ENCODE results near the gene TMEM141.

TMEM141 gene

GRCh38 chr9:136777359-136777758, 13.8 kb upstream of the TMEM141 start:
- no peak for TF ChIP-seq REST (IDR thresholded peaks at IDR 0.05; ENCODE audit: insufficient read depth in 1 of 2, low read depth in 2 of 2, low read length in 2 of 2)

- TF ChIP-seq POLR2AphosphoS5 (IDR thresholded peaks at IDR 0.05; ENCODE audit: low read depth, low read length) (no peak), FOXP2 (optimal IDR thresholded peaks at IDR 0.05; ENCODE audit: borderline replicate concordance, extremely low read depth, extremely low read length, insufficient read depth) (no peak), REST (IDR thresholded peaks at IDR 0.05; ENCODE audit: insufficient read depth in 1 of 2, low read depth in 2 of 2, low read length in 2 of 2) (no peak), SIN3A (IDR thresholded peaks at IDR 0.05; ENCODE audit: borderline replicate concordance, insufficient read depth, low read length) (no peak), TAF1 (IDR thresholded peaks at IDR 0.05; ENCODE audit: borderline replicate concordance, insufficient read depth, low read length) (no peak)
Measured at GRCh38 chr9:136779808-136780207, 11.3 kb upstream of the TMEM141 start.

GRCh38 chr9:136782452-136782851, 8.7 kb upstream of the TMEM141 start:
- no peak for TF ChIP-seq POLR2AphosphoS5 (IDR thresholded peaks at IDR 0.05; ENCODE audit: low read depth, low read length)
- TF ChIP-seq REST (IDR thresholded peaks at IDR 0.05; ENCODE audit: insufficient read depth in 1 of 2, low read depth in 2 of 2, low read length in 2 of 2) = no peak
- TF ChIP-seq FOXP2 (optimal IDR thresholded peaks at IDR 0.05; ENCODE audit: borderline replicate concordance, extremely low read depth, extremely low read length, insufficient read depth) = no peak
- no peak for TF ChIP-seq TAF1 (IDR thresholded peaks at IDR 0.05; ENCODE audit: borderline replicate concordance, insufficient read depth, low read length)
- no peak for TF ChIP-seq SIN3A (IDR thresholded peaks at IDR 0.05; ENCODE audit: borderline replicate concordance, insufficient read depth, low read length)

- no peak for TF ChIP-seq REST (IDR thresholded peaks at IDR 0.05; ENCODE audit: insufficient read depth in 1 of 2, low read depth in 2 of 2, low read length in 2 of 2)
- TF ChIP-seq TAF1 (IDR thresholded peaks at IDR 0.05; ENCODE audit: borderline replicate concordance, insufficient read depth, low read length) = no peak
- no peak for TF ChIP-seq SIN3A (IDR thresholded peaks at IDR 0.05; ENCODE audit: borderline replicate concordance, insufficient read depth, low read length)
- TF ChIP-seq POLR2AphosphoS5 (IDR thresholded peaks at IDR 0.05; ENCODE audit: low read depth, low read length) = no peak
- TF ChIP-seq FOXP2 (optimal IDR thresholded peaks at IDR 0.05; ENCODE audit: borderline replicate concordance, extremely low read depth, extremely low read length, insufficient read depth) = no peak
Measured at GRCh38 chr9:136784249-136784996, 6.7 kb upstream of the TMEM141 start.

GRCh38 chr9:136784997-136785361, 6.2 kb upstream of the TMEM141 start:
- TF ChIP-seq FOXP2 (optimal IDR thresholded peaks at IDR 0.05; ENCODE audit: borderline replicate concordance, extremely low read depth, extremely low read length, insufficient read depth) (no peak), POLR2AphosphoS5 (IDR thresholded peaks at IDR 0.05; ENCODE audit: low read depth, low read length) (no peak), REST (IDR thresholded peaks at IDR 0.05; ENCODE audit: insufficient read depth in 1 of 2, low read depth in 2 of 2, low read length in 2 of 2) (no peak), TAF1 (IDR thresholded peaks at IDR 0.05; ENCODE audit: borderline replicate concordance, insufficient read depth, low read length) (no peak), SIN3A (IDR thresholded peaks at IDR 0.05; ENCODE audit: borderline replicate concordance, insufficient read depth, low read length) (no peak)

Measured in PFSK-1 (cell line).